ENCODE data around the gene AKAP6. TPM values are rescaled to one million over a fixed set of nuclear protein-coding genes. Genes with fewer than 3 reads are reported as not detected.

Gene AKAP6
- total and polyA plus RNA-seq, 2 of the 8 experiments (the other 6 are each of a cell fraction or from before 2014, with no cell fraction given): 0.09 to 0.89 TPM

DNA sequence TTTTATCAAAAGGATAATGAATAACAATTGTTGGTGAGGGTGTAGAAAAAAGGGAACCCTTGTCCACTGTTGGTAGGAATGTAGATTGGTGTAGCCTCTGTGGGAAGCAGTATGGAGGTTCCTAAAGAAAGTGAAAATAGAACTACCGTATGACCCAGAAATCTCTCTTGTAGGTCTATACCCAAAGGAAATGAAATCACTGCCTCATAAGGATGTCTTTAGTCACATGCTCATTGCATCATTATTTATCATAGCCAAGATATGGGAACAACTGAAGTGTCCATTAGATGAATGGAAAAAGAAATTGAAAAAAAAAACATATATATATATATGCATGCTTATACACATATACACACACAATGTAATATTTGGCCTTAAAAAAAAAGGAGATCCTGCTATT is 450.7 kb downstream of the AKAP6 start:
- FAIRE-seq (no peak), DNase-seq (ENCODE audit: low read depth in 1 of 2, low spot score in 2 of 2) (no peak)
- H3K23me2 ChIP-seq (ENCODE audit: low read depth, low read length): no peaks in the 10 kb centered on the region
- CTCF ChIA-PET (ENCODE audit: partially characterized antibody): no interaction called here
- no peaks in the 10 kb centered on the region for H3K27me3 ChIP-seq (replicated peaks in 1 of 4; ENCODE audit: control insufficient read depth in 3 of 4, extremely low read depth in 1 of 4, insufficient read depth in 3 of 4, low read length in 3 of 4)
- no peak overlapping the region for H4K8ac ChIP-seq (ENCODE audit: extremely low read depth, insufficient read depth, low read length)
- WGBS, 2 experiments (ENCODE audit: extremely low coverage in 1 of 2, insufficient coverage in 1 of 2, insufficient read length in 1 of 2, insufficient replicate concordance in 2 of 2, low coverage in 1 of 2, low lambda C conversion rate in 2 of 2, missing lambda C conversion rate in 1 of 2): 100% methylated on average over 1 of the region's 1 CpG; no CpG with 5 or more reads in 1 of the 2 experiments
- no peak overlapping the region for H2BK20ac ChIP-seq (ENCODE audit: low read length)
- H3K56ac ChIP-seq (replicated peaks; ENCODE audit: insufficient read length, low read depth, low read length): no peak overlapping the region
- POLR2A ChIA-PET (ENCODE audit: partially characterized antibody): no interaction called here
- H2AFZ ChIP-seq (ENCODE audit: low read length): no peak overlapping the region
- no peaks in the 10 kb centered on the region for H3K9me3 ChIP-seq (ENCODE audit: insufficient read depth in 2 of 2, low read depth in 1 of 2, low read length in 1 of 2)
- H2BK12ac ChIP-seq (ENCODE audit: low read depth, low read length): no peak overlapping the region
- H2BK15ac ChIP-seq (ENCODE audit: low read length): no peak overlapping the region
- H4K5ac ChIP-seq (ENCODE audit: insufficient read length, low read depth, low read length): no peak overlapping the region
- no peak overlapping the region for H2BK5ac ChIP-seq (ENCODE audit: low read depth, low read length)
- H3K4me2 ChIP-seq (ENCODE audit: insufficient read depth in 1 of 2, low read depth in 2 of 2, low read length in 2 of 2): no peak overlapping the region
- no peaks in the 10 kb centered on the region for H3K79me1 ChIP-seq (ENCODE audit: low read depth, low read length)
- no peak overlapping the region for H3K4ac ChIP-seq (replicated peaks; ENCODE audit: insufficient read length, low read depth, low read length)
- no peak overlapping the region for H4K91ac ChIP-seq (replicated peaks; ENCODE audit: insufficient read length, low read length)
- no peak overlapping the region for H3K23ac ChIP-seq (ENCODE audit: insufficient read length)
- no peak overlapping the region for H3K4me3 ChIP-seq (ENCODE audit: extremely low read depth in 1 of 4, insufficient read depth in 2 of 4, low read depth in 3 of 4, low read length in 4 of 4)
- H3K14ac ChIP-seq (ENCODE audit: insufficient read length): no peak overlapping the region
- H3K9ac ChIP-seq (replicated peaks in 1 of 4; ENCODE audit: extremely low read depth in 1 of 4, low read depth in 3 of 4, low read length in 3 of 4): no peak overlapping the region
- H3K36me3 ChIP-seq (ENCODE audit: control insufficient read depth in 2 of 4, insufficient read depth in 4 of 4, low read length in 3 of 4): no peaks in the 10 kb centered on the region
- H3K27ac ChIP-seq (ENCODE audit: low read depth, low read length): no peak overlapping the region
- no peak overlapping the region for H2BK120ac ChIP-seq (replicated peaks; ENCODE audit: low read depth, low read length)
- H3K4me1 ChIP-seq (replicated peaks in 1 of 4; ENCODE audit: control insufficient read depth in 3 of 4, insufficient read depth in 4 of 4, low read length in 3 of 4): no peaks in the 10 kb centered on the region
- no peak overlapping the region for H3K18ac ChIP-seq (ENCODE audit: extremely low read depth, low read length)
- no peaks in the 10 kb centered on the region for H3K79me2 ChIP-seq (ENCODE audit: control insufficient read depth in 1 of 2, insufficient read depth in 2 of 2, low read length in 2 of 2)
- H4K20me1 ChIP-seq (replicated peaks in 1 of 2; ENCODE audit: control insufficient read depth in 1 of 2, insufficient read depth in 2 of 2, low read length in 2 of 2): no peaks in the 10 kb centered on the region
- H2AK5ac ChIP-seq (ENCODE audit: low read depth, low read length): no peak overlapping the region
- TF ChIP-seq CTBP2 (IDR thresholded peaks at IDR 0.05; ENCODE audit: borderline replicate concordance, insufficient read depth, insufficient read length, low read length) (no peak), BACH1 (IDR thresholded peaks at IDR 0.05; ENCODE audit: low read length) (no peak), HDAC2 (IDR thresholded peaks at IDR 0.05; ENCODE audit: borderline replicate concordance in 1 of 2, low read depth in 2 of 2, low read length in 2 of 2) (no peak), TAF1 (IDR thresholded peaks at IDR 0.05; ENCODE audit: low read depth, low read length) (no peak), GTF2F1 (IDR thresholded peaks at IDR 0.05; ENCODE audit: borderline replicate concordance, low read depth, low read length) (no peak), EGR1 (IDR thresholded peaks at IDR 0.05; ENCODE audit: borderline replicate concordance, low read depth, low read length) (no peak), BCL11A (IDR thresholded peaks at IDR 0.05; ENCODE audit: low read depth in 2 of 2, low read length in 2 of 2) (no peak), RXRA (IDR thresholded peaks at IDR 0.05; ENCODE audit: insufficient read depth, low read depth, low read length) (no peak), GABPA (IDR thresholded peaks at IDR 0.05; ENCODE audit: borderline replicate concordance, insufficient read depth, low read length) (no peak), NANOG (IDR thresholded peaks at IDR 0.05; ENCODE audit: insufficient read depth, low read depth, low read length, poor library complexity, severe bottlenecking) (no peak)
- TF ChIP-seq, protein P1, sequence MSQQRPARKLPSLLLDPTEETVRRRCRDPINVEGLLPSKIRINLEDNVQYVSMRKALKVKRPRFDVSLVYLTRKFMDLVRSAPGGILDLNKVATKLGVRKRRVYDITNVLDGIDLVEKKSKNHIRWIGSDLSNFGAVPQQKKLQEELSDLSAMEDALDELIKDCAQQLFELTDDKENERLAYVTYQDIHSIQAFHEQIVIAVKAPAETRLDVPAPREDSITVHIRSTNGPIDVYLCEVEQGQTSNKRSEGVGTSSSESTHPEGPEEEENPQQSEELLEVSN (IDR thresholded peaks at IDR 0.05): no peak
